HG02678 (cell line): Measurements from ENCODE around the gene SPECC1.
"Not testable (repeated sequence)": the region's sequence is repeated elsewhere in the genome, so short reads cannot be mapped to it uniquely, and the experiment has no call there.

Experiments used
- ATAC-seq: cut with Tn5 transposase; IDR thresholded peaks from one replicate; pipeline ENCODE4 v1.9.1; 2021; ENCODE audit warnings: mild to moderate bottlenecking, moderate library complexity; ENCODE audit not compliant: unreplicated experiment

The SPECC1 gene, protein sequence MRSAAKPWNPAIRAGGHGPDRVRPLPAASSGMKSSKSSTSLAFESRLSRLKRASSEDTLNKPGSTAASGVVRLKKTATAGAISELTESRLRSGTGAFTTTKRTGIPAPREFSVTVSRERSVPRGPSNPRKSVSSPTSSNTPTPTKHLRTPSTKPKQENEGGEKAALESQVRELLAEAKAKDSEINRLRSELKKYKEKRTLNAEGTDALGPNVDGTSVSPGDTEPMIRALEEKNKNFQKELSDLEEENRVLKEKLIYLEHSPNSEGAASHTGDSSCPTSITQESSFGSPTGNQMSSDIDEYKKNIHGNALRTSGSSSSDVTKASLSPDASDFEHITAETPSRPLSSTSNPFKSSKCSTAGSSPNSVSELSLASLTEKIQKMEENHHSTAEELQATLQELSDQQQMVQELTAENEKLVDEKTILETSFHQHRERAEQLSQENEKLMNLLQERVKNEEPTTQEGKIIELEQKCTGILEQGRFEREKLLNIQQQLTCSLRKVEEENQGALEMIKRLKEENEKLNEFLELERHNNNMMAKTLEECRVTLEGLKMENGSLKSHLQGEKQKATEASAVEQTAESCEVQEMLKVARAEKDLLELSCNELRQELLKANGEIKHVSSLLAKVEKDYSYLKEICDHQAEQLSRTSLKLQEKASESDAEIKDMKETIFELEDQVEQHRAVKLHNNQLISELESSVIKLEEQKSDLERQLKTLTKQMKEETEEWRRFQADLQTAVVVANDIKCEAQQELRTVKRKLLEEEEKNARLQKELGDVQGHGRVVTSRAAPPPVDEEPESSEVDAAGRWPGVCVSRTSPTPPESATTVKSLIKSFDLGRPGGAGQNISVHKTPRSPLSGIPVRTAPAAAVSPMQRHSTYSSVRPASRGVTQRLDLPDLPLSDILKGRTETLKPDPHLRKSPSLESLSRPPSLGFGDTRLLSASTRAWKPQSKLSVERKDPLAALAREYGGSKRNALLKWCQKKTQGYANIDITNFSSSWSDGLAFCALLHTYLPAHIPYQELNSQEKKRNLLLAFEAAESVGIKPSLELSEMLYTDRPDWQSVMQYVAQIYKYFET

GRCh38 chr17:20009302-20010098 is at the start of gene SPECC1:
Gene SPECC1, plus strand, starts transcription at chr17:20009359. Its CDS starts 87,293 bp downstream, at chr17:20096652.
- peak; percentile 94 for ATAC-seq

- not testable (repeated sequence) for ATAC-seq
These were observed 46.2 kb upstream of the SPECC1 start for GRCh38 chr17:19962954-19963353.

DNA sequence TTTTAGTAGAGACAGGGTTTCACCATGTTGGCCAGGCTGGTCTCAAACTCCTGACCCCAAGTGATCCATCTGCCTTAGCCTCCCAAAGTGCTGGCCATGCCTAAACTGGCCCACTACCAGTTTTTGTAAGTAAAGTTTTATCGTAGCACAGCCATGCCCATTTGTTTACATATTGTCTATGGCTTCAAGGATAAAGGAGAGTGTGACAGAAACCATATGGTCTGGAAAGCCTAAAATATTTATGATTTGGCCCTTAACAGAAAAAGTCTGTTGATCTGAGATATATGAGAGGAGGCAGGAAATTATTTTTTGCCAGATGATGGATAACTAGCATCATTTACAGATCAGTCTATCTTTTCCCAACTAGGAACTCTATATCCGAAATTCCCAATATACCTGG is 36.0 kb upstream of the SPECC1 start:
- no peak for ATAC-seq

DNA sequence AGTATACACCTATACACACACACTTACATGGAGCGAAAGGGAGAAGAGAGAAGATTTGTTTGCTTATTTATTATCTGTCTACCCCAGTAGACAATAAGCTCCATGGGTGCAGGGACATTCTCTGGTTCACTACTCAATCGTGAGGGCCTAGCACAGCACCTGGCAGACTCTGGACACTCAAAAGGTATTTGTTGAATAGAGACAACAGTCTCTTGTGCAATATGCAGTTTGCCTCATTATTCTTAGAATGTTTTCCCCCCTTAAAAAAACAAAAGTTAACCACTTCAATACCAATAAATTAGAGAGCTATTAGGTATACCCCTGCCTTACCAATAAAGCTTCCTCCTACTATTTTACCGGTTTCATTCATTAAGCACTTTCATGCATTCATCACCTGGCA is 33.6 kb upstream of the SPECC1 start:
- ATAC-seq, result no peak

- peak; percentile 88 for ATAC-seq
These were observed 31.6 kb upstream of the SPECC1 start, which contains the start of gene AKAP10 for GRCh38 chr17:19977293-19978208. Gene AKAP10, minus strand, starts transcription at chr17:19977828. Its CDS starts 149 bp downstream, at chr17:19977679.

DNA sequence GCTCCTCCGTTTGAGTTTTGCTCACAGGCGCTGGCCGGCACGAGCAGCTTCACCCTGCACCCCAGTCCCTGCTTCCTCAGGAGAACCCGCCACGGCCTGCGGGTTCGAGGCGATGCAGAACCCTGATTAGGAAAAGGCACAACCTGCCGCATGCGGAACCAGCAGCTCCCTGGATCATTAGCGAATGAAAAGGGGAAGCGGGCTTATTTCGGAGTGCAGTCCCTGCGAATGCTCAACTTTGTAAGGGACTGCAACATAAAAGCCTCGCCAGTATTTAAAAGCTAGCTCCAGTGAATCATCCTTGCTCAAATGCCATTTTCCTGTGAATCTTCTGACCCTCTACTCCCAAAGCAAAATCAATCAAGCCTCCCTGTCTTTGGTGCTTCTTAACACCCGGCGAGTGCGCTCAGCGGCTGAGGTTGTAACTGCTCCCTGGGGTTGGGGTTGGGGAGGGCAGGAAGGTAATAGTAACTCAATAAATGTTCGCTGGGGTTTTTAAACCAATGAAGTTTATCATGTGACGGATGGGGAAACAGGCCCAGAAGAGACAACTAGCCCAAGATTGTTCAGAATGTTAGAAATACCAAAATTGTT is 30.9 kb upstream of the SPECC1 start:
- ATAC-seq, result peak; percentile 27

DNA sequence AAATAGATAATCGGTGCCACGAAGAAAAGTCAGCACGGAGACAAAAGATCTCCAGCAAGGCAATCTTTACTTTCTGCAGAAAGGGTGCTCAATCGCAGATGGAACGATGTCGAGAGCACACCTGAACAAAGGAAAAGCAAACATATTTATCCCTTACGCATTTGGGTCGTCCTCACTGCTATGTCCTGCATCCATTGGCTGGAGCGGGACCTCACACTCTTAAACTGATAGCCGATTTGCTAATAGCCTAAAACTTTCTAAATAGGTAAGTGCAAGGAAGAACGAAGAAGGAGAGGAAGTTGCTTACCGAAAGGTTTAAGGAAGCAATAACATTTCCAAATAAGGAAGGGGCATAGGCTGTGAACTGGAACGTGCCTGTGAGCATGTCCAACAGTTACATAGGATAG is 30.4 kb upstream of the SPECC1 start:
- ATAC-seq, result no peak

- no peak for ATAC-seq
These were observed 29.0 kb upstream of the SPECC1 start for GRCh38 chr17:19979917-19980770.

DNA sequence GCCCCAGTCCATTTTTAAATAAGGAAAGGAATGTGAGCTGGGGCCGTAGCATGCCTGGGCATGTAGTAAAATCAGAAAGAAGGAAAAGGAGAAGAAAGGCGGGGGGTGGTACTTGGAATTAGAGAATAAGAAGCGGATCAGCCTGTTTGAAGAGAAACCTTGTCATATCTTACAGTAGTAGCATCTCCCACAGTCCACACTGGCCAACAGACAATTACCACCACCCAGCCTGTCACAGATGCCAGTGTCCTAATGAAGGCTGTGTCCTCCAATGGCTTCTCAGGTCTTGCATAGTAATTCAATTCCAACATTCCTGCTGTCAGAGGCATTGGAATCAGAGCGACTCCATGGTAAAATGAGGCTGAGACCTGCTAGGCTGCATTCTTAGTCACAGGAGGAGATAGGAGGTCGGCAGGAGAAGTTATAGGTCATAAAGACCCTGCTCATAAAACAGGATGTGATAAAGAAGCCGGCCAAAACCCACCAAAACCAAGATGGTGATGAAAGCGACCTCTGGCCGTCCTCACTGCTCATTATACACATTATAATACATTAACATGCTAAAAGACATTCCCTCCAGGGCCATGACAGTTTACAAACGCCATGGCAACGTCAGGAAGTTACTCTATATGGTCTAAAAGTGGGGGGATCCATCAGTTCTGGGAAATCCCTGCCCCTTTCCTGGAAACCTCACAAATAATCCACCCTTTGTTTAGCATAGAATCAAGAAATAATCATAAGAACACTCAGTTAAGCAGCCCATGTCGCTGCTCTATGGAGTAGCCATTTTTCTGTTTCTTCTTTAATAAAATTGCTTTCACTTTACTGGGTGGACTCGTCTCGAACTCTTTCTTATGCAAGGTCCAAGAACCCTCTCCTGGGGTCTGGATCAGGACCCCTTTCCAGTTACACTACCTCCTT is 22.0 kb upstream of the SPECC1 start:
- no peak for ATAC-seq

DNA sequence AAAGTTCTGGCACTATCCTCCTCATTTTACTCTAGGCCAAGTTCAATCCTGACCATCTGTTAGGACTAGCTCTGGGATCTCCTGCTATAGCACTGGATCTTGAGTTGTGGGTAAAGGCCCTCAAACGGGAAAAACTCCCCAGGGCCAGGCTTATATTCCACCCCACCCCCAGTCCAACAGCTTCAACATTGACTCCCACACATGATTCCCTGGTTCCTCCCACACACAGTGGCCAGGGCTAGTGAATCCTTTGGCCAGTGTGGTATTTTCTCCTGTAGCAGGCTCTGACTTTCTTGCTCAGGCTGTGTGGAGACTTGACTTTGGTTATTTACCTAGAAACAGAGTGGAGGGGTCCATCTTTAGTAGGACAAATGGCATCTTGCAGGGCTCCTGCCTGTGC is 21.3 kb upstream of the SPECC1 start:
- ATAC-seq, result no peak

- ATAC-seq, result no peak
These were observed 17.8 kb upstream of the SPECC1 start for GRCh38 chr17:19991252-19991885.

- peak; percentile 82 for ATAC-seq
These were observed 16.1 kb upstream of the SPECC1 start for GRCh38 chr17:19992803-19993713.

DNA sequence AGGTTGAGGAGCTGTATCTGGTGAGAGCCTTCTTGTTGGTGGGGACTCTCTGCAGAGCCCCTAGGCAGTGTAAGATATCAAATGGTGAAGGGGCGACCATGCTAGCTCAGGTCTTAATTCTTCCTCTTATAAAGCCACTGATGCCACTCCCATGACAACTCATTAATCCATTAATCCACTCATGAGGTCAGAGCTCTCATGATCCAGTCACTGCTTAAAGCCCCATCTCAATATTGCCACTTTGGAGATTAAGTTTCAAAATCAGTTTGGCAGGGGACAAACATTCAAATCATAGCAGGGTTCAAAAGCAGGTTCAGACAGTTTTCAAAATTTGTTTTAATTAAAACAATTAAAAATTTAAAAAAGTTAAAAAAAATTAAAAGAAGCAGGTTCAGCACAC is 13.1 kb upstream of the SPECC1 start:
- ATAC-seq, result no peak

DNA sequence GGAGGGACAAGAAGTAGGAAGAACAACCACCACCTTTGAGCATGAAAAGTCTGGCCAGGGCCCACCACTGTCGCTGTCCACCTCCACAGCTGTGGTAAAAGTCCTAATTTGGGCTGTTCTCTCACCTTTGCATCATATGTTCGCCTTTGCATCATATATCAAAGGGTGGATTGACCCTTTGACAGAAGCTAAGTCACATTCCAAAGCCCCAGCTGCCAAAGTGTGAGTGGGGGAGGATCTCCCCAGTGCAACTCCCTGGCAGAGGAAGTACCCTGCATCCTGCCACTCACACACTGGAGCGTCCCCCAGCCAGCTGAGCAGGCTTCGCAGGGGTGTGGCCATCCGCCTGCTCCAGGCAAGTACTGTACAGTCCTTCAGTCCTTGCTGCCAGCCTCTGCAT is 12.7 kb upstream of the SPECC1 start:
- ATAC-seq, result no peak

DNA sequence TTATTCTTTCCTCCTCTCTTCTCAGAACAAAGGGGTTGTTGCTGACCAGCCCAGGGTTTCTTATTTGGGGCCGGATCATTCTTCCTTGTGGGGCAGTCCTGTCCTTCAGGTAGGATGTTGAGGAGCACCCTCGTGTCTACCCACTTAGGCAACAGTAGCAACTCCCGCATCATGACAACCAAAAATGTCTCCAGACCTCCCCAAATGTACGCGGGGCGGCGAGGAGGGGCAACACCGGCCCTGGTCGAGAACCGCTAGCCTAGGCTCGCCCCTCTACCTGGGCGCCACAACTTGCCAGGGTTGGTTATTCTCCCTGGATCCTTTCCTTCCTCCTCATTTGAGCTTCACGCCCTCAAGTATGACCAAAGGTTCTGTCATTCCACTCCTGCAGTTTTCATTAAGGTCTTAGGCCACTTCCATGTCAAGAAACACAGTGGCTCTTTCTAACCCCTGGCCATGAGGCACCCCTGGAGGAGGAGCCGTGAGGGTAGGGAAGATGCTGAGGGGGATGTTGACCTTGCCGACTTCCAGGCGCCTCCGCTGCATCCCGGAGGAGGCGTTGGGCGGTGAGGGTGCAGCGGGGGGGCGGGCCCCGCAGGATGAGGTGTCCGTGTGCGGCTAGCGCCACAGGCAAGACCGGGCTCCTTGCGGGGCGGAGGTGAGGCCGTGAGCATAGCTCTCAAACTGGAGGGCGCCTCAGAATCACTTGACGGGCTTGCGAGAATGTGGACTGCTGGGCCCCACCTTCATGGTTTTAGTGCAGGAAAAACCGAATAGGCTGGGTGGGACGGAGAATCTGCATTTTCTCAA is 712 bp upstream of the SPECC1 start:
- ATAC-seq, result peak; percentile 20
